HG03460 (cell line): ENCODE measurements around the gene MID1.
A peak's percentile ranks its signal among the peaks of the same experiment; 100 is the strongest.

Experiments used
- ATAC-seq: cut with Tn5 transposase; IDR thresholded peaks from one replicate; pipeline ENCODE4 v1.9.1; 2021; ENCODE audit not compliant: unreplicated experiment

MID1 gene

DNA sequence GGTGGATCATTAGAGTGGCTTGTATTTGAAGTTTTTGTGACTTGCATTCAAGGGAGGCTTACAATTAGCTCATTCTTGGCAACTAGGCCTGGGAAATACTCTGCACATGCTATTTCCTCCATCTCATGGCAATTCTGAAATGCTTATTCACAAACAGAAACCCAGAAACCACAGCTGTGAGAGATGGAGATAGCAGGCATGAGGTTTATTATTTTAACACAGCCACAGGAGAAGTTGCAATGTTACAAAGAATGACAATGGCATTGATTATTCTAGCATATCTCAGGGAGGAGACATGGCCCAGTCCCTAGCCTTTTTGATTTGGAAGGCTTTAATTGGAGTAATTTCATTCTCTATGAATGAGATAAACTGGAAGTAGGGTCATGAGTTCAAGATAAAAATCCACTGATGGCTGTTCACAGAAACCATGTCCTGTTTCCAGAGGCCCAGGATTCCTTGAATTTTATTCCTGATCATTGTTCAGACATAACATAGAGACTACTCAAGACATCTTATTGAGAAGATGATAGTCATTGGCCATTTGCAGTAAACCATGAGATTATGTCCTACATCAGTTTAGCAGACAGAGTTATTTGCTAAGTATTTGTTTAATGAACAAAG is 123.9 kb downstream of the MID1 start:
- no peak for ATAC-seq

DNA sequence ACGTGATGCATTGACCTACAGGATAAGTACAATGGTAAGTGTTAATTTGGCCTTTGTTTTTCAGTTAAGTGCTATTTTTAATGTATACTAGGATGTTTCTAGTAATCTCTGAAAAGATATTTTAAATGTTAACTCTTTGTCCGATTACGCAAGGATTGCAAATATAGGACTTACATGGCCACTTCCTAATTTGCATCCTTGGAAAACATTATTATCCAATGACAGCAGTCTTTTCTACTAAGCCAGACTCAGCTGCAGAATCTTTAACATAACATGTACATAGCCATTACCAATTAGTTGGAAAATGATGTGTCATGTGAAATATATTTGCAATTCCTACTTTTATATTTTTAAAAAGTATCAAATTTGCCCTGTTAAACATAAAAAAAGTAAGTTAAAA is 124.7 kb downstream of the MID1 start:
- ATAC-seq = no peak

DNA sequence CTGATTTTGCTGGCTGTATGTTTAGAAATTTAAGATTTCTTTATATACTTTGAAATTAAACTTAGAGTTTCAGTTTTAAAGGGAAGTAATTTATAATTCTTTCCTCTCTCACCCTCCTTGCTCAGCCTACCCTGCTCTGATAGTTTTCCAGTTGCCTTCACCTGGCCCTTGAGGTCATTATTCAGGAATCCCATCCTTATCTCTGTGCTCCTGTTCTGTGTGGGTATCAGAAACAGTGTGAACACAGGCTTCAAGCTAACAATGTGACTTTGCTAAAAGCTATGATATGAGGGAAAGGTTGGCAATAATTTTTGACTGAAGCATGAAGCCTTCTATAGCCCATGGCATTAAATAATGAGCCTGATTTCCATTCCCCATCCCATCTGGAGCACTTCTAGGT is 128.1 kb downstream of the MID1 start:
- no peak for ATAC-seq

DNA sequence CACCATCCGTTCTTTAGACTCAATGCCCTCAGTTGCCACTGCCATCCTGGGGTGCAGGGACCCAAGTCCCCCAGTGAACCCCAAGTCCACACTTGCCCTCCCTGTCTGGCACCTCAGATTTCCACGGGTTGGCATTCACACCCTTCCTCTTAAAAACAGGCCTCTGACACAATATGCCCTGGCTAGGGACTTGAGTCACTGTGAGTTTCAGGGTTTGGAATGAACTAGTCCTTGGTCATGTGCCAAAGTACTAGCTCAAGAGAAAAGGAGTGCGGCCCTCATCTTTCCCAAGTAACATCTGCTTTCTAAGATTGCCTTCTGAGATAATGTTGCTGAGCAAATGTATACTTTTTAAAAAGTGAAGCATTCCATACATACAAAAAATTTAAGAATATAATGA is 134.0 kb downstream of the MID1 start:
- no peak for ATAC-seq

DNA sequence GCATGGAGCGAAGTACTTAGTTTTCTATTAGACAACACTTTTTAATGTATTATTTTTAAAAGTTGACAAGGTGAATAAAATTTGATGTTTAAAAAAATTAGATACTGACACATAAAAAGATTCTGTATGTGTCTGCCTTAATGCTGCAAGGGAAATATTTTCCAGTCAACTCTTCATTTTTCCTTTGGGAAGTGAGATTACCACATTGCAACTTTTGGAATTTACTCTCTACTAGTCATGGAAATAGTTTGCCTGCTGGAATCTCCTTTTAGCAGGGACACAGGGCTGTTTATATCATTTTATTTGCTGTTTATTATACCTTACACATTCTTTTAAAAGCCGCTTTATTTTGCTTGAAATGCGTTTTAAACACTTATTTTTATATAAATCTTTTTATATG is 135.1 kb downstream of the MID1 start:
- no peak for ATAC-seq

DNA sequence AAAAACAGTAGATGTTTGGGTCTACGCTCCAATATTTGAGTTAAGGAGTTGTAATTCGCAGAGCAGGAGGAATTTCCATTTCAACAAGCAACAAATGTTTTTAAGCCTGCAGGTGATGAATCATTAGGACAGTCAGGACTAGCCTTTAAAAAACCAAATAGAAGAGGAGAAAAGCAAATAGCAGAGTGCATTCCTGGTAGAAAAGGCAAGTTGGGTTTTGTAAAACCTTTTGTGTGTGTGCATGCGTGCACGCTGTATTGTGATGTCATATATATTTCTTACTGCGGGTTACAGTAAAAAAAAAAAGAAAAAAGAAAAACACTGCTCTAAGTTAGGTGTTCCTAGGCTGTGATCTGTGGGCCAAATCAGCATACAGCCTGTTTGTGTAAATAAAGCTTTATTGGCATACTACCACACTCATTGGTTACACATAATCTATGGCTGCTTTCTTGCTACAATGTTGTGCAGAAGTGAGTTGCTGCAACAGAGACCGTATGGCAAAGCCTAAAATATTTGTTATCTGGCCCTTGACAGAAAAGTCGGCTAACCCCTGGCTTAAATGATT is 135.6 kb downstream of the MID1 start:
- no peak for ATAC-seq

DNA sequence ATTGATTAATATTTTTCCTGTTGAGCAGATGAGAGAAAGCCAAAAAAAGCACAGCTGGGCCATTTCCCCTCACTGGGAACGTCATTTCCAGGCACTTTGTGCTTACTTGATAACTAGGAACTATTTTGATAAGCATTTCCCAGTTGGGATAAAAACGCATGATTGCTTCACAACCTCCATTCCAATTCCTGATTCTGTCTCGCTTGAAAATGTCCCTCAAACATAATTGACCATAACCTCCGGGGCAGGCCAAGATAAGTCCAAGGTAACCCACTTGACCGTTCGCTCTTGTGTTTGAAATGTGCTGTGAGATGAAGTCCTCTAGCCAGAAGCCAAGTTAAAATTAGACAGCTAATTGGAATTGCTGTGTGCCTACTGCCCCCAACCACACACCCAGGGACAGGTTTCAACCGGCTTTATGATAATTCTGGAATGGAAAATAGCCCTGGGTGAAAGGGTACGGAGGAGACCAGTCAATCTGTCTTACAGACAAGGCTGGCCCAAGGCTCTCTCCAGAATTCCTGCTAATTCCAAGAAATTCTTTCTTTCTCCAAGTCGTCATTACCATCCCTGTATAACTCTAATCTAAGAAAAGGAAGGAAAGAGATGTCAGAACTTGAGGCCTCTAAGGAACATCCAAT is 137.1 kb downstream of the MID1 start:
- ATAC-seq = no peak

DNA sequence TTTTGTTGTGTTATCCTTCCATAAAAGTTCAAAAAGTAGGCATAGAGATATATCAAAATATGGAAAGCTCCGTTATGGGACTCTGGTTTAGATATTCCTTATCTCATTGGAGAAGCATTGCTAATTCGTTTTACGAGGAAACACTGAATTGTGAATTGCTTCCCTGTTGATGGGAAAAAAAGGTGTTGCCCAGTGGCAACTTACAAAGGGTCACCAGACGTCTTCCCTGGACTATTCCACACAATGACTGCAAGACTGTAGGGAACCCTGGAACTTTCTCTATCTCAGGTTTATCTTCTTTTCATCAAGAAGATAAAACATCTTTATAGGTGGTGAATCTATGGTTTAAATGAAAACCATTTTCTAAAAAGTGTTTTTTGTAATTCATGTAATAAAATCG is 137.7 kb downstream of the MID1 start:
- ATAC-seq = no peak

DNA sequence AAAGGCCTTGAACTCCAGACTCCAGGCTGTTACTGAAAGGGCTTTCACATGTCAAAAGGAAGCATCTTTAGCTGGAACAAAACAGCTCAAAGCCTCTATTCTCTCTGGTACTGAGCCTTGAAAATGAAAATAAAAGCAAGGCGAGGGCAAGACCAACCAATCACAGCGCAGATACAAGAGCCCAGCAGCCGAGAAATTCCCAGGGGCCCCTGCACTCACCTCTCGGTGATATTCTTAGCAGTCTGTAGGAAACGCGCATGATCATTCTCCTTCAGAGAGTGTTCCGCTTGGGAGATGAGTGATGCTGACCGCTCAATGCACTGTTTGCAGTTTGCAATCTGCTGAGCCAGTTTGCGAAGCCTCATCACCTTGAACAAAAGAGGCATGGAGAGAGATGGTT is 138.1 kb downstream of the MID1 start:
- ATAC-seq = peak; percentile 84

DNA sequence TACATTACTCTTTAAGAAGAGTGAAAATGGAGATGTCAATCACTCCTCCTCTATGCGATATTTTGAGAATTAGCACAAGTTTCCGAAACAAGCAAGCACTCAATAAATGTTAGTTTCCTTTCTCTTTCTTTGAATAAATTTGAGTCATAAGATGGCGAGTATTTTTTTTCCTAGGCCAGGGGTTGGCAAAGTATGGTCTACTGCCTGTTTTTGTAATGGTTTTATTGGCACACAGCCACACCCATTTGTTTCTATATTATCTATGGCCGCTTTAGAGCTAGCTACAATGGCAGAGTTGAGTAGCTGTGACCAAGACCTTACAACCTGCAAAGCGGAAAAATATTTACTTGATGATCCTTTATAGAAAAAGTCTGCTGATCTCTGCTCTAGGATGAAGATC is 139.5 kb downstream of the MID1 start:
- no peak for ATAC-seq

DNA sequence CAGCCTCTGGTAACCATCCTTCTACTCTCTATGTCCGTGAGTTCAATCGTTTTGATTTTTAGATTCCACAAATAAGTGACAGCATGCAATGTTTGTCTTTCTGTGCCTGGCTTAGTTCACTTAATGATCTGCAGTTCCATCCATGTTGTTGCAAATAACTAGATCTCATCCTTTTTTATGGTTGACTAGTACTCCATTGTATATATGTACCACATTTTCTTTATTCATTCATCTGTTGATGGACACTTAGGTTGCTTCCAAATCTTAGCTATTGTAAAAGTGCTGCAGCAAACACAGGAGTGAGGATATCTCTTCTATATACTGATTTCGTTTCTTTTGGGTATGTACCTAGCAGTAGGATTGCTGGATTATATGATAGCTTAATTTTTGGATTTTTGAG is 140.9 kb downstream of the MID1 start:
- no peak for ATAC-seq

DNA sequence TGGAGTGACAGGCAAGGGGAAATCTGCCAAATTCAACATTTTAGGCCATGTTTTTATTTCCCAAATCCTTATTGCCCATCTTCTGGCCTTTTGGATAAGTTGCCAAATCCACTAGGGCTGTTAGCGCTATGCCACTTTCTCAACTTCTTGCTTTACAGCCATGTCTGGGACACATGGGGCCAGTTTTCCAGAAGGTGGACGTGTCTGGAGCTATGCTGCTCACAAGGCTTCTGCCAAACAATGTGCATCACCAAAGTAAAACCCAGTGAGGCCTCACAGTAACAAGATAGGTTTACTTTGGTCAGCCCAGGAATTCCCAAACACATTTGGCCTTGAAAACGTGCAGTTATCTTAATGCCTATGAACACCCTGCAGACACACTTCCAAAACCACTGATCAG is 142.9 kb downstream of the MID1 start:
- ATAC-seq = no peak

DNA sequence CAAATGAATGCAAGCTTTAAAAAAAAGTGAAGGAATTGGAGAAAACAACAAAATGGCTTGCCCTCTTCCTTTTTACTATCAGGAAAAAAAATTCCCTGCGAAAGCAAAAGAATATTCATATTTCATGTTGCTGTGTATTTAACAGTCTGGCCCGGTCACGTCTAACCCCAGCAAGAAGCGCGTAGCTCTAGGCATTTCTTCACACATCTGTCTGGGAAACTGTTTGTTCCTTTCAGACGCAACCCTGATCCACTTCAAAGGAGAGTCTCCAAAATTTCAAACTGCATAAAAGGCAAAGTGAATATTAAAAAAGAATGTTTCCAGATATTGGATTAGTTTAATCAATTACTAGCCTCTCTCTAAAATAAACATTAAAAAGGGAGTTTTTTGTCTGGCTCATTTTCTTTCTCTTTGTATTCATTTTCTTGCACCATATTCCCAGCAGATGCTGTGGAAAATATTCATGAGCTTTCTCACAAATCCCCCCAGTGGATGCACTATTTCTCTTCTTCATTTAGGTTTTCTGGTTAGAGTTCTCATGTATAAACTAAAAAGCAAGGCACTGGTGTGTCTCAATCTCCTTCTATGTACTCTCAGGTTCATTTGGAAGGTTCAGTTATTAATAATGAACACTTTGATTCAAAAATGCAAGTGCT is 145.3 kb downstream of the MID1 start:
- no peak for ATAC-seq

DNA sequence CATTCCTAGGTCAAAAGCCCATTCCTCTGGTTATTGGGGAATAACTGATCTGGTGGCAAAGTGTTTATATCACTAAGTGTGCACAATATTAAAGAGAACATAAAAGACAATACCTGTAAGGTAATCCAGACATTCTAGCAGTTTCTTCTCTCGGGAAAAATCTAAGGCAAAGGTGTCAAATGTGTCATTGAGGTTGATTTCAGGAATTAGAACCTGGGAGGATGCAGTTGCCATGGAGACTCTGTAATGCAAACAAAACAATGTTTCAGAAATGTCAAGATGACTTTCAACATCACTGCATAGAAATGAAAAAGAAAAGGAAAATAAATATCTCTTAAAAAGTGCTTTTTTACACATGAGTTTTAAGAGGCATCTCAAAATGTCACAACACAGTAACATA is 145.9 kb downstream of the MID1 start:
- no peak for ATAC-seq

DNA sequence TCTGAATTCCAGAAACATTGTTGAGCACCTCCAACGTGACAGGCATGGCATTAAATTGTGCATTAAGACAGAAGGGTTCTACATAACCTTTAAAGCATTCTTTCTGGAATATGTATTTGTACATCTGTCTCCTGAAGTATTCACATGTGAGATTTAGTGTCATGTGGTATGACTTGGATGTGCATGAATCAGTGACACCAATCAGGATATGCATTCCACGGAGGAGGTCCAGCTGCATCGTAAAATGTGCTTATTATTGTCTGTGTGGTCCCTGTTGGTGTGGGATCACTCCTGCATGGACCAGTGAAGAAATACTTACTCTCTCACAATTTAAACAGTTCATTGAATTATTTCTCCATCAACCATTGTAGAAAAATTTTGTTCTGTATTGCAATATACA is 149.0 kb downstream of the MID1 start:
- ATAC-seq = no peak

DNA sequence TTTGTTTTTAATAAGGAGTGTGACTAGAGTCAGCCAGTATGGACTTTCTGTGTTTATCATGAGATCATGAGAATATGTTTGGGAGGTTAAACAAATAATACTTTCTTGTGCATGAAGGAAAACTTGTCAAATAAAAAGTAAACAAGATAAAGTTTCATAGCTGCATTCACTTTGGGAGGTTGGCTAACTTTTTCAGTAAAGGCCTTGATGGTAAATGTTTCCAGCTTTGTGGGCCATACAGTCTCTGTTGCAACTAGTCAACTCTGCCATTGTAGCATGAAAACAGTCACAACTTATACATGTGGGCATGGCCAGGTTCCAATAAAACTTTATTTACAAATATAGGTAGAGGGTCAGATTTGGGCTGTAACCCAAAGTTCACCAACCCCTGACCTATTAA is 150.4 kb downstream of the MID1 start:
- ATAC-seq = no peak

DNA sequence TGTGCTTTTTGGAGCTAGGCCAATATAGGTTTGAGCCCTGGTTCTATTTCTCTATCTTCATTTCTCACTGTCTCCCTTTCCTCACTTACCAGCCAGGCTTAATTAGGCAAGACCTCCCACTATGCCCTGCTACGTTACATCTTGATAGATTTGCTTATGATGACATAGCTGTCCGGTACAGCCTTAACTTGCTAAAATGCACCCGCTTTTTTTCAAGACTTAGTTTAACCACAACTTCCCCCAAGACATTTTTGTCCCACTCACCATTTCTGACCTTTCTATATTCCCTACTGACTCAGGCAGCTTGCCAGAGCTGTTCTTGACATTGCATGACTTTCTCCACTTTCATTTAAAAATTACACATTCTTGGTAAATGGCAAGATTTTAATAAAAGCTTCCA is 152.6 kb downstream of the MID1 start:
- no peak for ATAC-seq

DNA sequence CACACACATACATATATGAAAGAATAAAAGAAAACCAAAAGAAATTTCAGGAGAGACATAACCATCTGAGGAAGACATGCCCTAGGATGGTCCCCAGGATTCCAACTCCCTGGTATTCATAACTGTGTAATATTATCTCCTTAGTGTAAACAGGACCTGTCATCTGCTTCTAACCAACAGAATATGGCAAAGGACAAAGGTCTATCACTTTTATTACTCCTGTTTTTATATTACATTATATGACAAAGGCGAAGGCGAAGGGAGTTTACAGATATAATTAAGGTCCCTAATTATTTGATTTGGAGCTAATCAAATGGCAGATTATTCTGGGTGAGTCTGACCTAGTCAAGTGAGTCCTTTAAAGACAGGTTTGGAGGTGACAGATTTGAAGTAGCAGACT is 155.1 kb downstream of the MID1 start:
- ATAC-seq = no peak

DNA sequence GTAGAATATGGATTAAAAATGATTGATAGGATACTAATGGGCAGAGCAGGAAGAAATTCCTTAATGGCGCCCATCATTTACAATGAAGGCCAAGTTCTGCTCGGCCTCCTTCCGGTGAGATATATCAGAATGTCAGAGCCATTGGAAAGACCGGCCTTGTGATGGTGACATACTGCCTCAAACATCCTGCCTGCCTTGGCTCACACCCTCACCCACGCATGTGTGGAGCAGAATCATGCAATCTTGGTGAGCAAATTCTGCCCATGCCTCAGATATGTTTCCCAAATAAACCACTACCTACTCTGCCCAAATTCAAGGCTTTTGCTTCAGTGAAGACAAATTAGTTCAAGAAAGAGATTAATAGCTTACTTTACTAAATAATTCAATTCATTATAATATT is 163.3 kb downstream of the MID1 start:
- ATAC-seq = no peak

DNA sequence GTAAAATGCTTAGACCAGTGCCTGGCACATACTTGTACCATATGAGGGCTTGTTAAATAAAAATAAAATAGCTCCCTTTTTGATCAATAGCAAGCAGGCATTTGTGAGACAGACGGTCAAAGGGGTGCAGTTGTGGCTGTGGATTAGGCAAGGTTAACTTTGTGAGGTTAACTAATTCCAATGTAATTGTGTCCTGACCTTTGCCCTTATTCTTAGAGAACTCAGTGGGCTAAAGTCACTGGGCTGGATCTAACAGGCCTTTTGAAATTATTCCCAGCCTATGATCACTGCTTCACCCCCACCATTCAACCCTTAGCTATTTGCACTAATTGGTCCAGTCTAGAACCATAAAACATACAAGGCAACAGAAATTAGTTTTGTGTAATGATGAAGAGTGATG is 166.4 kb downstream of the MID1 start:
- ATAC-seq = no peak

DNA sequence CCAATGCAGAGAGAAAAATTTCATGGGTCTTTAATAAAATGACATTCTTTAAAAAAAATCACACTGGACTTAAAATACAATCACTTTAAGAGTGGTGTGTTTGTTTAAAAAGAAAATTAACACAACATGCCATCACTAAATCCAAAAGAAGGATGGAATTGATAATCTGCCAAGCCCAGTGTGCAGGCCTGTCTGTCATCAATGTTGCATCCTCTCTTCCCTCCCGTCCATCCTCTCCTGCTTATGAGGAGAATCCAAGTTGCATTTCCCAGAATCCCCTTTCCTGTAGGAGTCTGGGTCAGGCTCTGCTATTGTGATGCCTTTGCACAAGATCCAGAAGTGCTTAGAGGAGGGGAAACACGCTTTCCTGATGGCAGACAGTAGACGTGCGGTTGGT is 169.4 kb downstream of the MID1 start:
- no peak for ATAC-seq

DNA sequence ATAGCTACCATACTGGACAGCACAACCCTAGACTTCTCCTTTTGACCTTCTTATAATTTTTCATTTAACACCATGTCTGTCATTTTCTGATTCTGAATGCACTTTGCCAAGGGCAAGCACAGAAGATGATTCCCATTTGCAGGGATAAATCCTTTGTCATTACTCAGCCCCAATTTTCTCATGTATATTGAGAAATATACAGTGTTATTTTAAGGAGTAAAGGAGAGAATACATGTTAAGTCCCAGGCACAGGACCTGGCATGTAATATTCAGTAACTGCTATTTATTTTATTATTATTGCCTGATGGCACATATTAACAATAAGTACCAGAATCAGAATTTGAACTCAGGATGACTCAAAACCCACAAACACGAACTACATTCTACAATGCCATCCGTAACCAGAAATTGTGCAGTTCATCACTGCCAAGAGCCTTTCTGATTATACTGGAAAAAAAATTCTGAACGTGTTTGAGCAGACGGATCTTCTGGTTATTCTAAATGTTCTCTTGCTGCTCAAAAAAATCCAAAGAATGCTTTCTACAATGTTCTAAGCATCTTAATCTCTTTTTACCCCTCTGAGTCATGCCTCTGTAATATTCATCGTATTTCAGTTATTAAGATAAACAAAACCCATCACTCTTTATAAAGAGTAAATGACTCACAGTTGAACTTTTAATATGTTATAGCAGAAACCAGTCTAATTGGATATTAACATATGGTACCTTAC is 170.0 kb downstream of the MID1 start:
- ATAC-seq = no peak
